Prostate gland (tissue), 2 donors: ENCODE data around the gene MAMDC2. TPM values are rescaled to one million over a fixed set of nuclear protein-coding genes. Genes with fewer than 3 reads are reported as not detected.

Source experiments
- DNase-seq: peaks from one replicate; pipeline ENCODE4 v3.0.0-alpha.2; 2019; ENCODE audit warnings: low spot score
- H3K27ac ChIP-seq, 2 donors: fragments of 200-600 bp; sonication (generic); 2 replicates each; pipeline ENCODE4 v1.5.1; 2017 to 2019
- H3K27me3 ChIP-seq: fragments of 200-600 bp; sonication (generic); replicated peaks from 2 replicates; pipeline ENCODE4 v1.5.1; 2019; ENCODE audit not compliant: insufficient read depth
- H3K36me3 ChIP-seq, 2 donors: fragments of 200-600 bp; sonication (generic); 1 replicate in 1 of 2; 2 replicates in 1 of 2; pipeline versions ENCODE4 v1.5.1 to v1.8.1; 2017 to 2019
- H3K4me1 ChIP-seq: fragments of 200-600 bp; sonication (generic); replicated peaks from 2 replicates; pipeline ENCODE4 v1.5.1; 2019
- H3K4me3 ChIP-seq, 2 donors: fragments of 200-600 bp; sonication (generic); 2 replicates each; pipeline ENCODE4 v1.5.1; 2017 to 2019
- H3K9me3 ChIP-seq: fragments of 200-600 bp; sonication (generic); 2 replicates; pipeline ENCODE4 v1.5.1; 2017
- CTCF ChIP-seq, 4 experiments: fragments of 200-600 bp in 2 of 4; fragments of 450-650 bp in 2 of 4; sonication (generic) in 2 of 4; IDR thresholded peaks; 1 replicate in 3 of 4; 2 replicates in 1 of 4; pipeline ENCODE4 v1.5.1; 2016 to 2019; ENCODE audit warnings: antibody characterized with exemption in 4 of 4, mild to moderate bottlenecking in 2 of 4, moderate library complexity in 2 of 4
- POLR2A ChIP-seq: fragments of 450-650 bp; IDR thresholded peaks from one replicate; pipeline ENCODE4 v1.6.1; 2016; ENCODE audit warnings: antibody characterized with exemption, mild to moderate bottlenecking
- POLR2AphosphoS5 ChIP-seq: sonication (generic); formaldehyde crosslinking; IDR thresholded peaks from one replicate; pipeline ENCODE4 v1.6.1; 2017; ENCODE audit warnings: antibody characterized with exemption
- WGBS: methylation state at CpG from one replicate; pipeline ENCODE4 v1.1.5; 2018; 5-methylcytosine and 5-hydroxymethylcytosine counted together
- intact Hi-C: fragments of 100-400 bp; cut with DNase I; formaldehyde crosslinking; loops from one replicate; pipeline ENCODE4 v1.14.2; 2022
- total RNA-seq, 2 donors: library from RNA; depleted of rRNA; stranded (reverse); fragments of >200 nt; gene quantifications; one replicate each; pipeline ENCODE4 v1.1.0, GENCODE V29; 2016

The MAMDC2 gene
- total RNA-seq, 2 donors from 2014 or later: 4.2 to 33.8 TPM

GRCh38 chr9:70066874-70067273 is 23.2 kb downstream of the MAMDC2 start:
- no peaks in the 10 kb centered on the region for H3K4me1 ChIP-seq
- peak overlapping the region in 1 of 2 donors; percentile 25 for H3K27ac ChIP-seq
- WGBS: 96% methylated on average over 2 of the region's 2 CpGs
- H3K9me3 ChIP-seq: no peaks in the 10 kb centered on the region
- no peak for TF ChIP-seq POLR2AphosphoS5
- TF ChIP-seq POLR2A: no peak
- intact Hi-C loops: loop anchor here (5.0 kb wide), 1 partner anchor 45 kb away; no protein-coding TSS in a partner anchor
- H3K27me3 ChIP-seq: no peaks in the 10 kb centered on the region
- H3K4me3 ChIP-seq: no peak overlapping the region
- no peak for DNase-seq
- H3K36me3 ChIP-seq: no peaks in the 10 kb centered on the region

- DNase-seq: no peak
- Histone ChIP-seq H3K27me3 (no peaks in the 10 kb centered on the region), H3K4me1 (no peaks in the 10 kb centered on the region), H3K27ac (peak overlapping the region; percentile 9 to 29), H3K4me3 (no peak overlapping the region), H3K9me3 (no peaks in the 10 kb centered on the region), H3K36me3 (no peaks in the 10 kb centered on the region)
- 55% methylated on average over 3 of the region's 3 CpGs for WGBS
- intact Hi-C loops: loop anchor here (5.0 to 10.0 kb wide), 2 partner anchors 43 to 415 kb away; no protein-coding TSS in a partner anchor
- TF ChIP-seq POLR2AphosphoS5: no peak
- TF ChIP-seq POLR2A: no peak
- no peak for TF ChIP-seq CTCF (IDR thresholded peaks at IDR 0.05)
Observed at GRCh38 chr9:70069704-70070103, 26.1 kb downstream of the MAMDC2 start.

- H3K27ac ChIP-seq: peak overlapping the region in 1 of 2 donors; percentile 13
- H3K4me1 ChIP-seq: no peaks in the 10 kb centered on the region
- no peak for DNase-seq
- H3K9me3 ChIP-seq: no peaks in the 10 kb centered on the region
- no peaks in the 10 kb centered on the region for H3K27me3 ChIP-seq
- TF ChIP-seq POLR2AphosphoS5 (no peak), CTCF (IDR thresholded peaks at IDR 0.05) (no peak), POLR2A (no peak)
- H3K36me3 ChIP-seq: no peaks in the 10 kb centered on the region
- 45% methylated on average over 2 of the region's 2 CpGs for WGBS
- intact Hi-C loops: loop anchor here (10.0 kb wide), 1 partner anchor 412 kb away; no protein-coding TSS in a partner anchor
- H3K4me3 ChIP-seq: no peak overlapping the region
Observed at GRCh38 chr9:70073193-70073592, 29.5 kb downstream of the MAMDC2 start.

- TF ChIP-seq POLR2A (no peak), POLR2AphosphoS5 (no peak), CTCF (IDR thresholded peaks at IDR 0.05) (no peak)
- no peak for DNase-seq
- Histone ChIP-seq H3K36me3 (no peaks in the 10 kb centered on the region), H3K27me3 (no peaks in the 10 kb centered on the region), H3K4me3 (no peak overlapping the region), H3K27ac (peak overlapping the region; percentile 13 to 20), H3K9me3 (no peaks in the 10 kb centered on the region), H3K4me1 (no peaks in the 10 kb centered on the region)
- intact Hi-C loops: loop anchor here (10.0 kb wide), 1 partner anchor 411 kb away; no protein-coding TSS in a partner anchor
Observed at GRCh38 chr9:70073756-70074155, 30.1 kb downstream of the MAMDC2 start.

- H3K36me3 ChIP-seq: no peaks in the 10 kb centered on the region
- peak overlapping the region; percentile 60 to 61 for H3K27ac ChIP-seq
- H3K27me3 ChIP-seq: no peaks in the 10 kb centered on the region
- TF ChIP-seq POLR2AphosphoS5 (peak; percentile 38), CTCF (IDR thresholded peaks at IDR 0.05) (no peak)
- WGBS: 50% methylated on average over 3 of the region's 3 CpGs
- no peaks in the 10 kb centered on the region for H3K9me3 ChIP-seq
- H3K4me1 ChIP-seq: no peaks in the 10 kb centered on the region
- no peak overlapping the region for H3K4me3 ChIP-seq
- intact Hi-C loops: loop anchor here (10.0 kb wide), 1 partner anchor 408 kb away; no protein-coding TSS in a partner anchor
- no peak for DNase-seq
Observed at GRCh38 chr9:70076678-70077077, 33.0 kb downstream of the MAMDC2 start.
